Peyer's patch (tissue), 4 donors: ENCODE results near the gene UFSP1.

ENCODE experiments used
- CTCF ChIP-seq, 6 experiments: fragments of 450-650 bp in 4 of 6; fragments of 200-600 bp in 2 of 6; sonication (generic) in 1 of 6; IDR thresholded peaks; one replicate each; pipeline ENCODE4 v1.5.1; 2017 to 2019; ENCODE audit warnings: antibody characterized with exemption in 6 of 6, mild to moderate bottlenecking in 3 of 6, moderate library complexity in 1 of 6
- POLR2A ChIP-seq, 2 donors: fragments of 450-650 bp; IDR thresholded peaks; one replicate each; pipeline ENCODE4 v1.5.1; 2017; ENCODE audit warnings: antibody characterized with exemption in 2 of 2, mild to moderate bottlenecking in 2 of 2, moderate library complexity in 2 of 2

- TF ChIP-seq CTCF (IDR thresholded peaks at IDR 0.05) (no peak), POLR2A (IDR thresholded peaks at IDR 0.05) (no peak)
These were observed 31.5 kb upstream of the UFSP1 start for GRCh38 chr7:100921039-100921438.
